ENCODE data around the gene YIPF7.

The YIPF7 gene

DNA sequence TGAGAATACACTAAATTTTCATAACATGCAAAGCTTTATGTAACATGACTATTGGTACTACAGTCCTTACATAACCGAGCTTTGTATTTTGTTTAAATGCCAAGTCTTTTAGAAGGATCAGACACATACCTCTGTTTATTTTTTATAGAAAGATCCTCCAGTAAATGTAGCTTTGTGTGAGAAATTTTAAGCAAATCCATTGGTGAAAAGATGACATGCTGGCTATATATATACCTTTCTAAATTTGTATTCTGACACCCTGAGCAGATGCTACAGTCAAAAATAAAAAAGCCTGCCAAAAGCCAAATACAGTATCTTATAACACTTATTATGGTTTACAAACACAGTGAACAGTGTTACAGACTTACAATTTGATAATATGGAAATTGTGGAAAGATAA lies at the start of gene YIPF7:
Gene YIPF7, minus strand, starts transcription at position 201 of the 400 bp plus-strand sequence. CDS start 1,525 bp downstream, outside the sequence.
- no peaks in the 10 kb centered on the region for H3K36me3 ChIP-seq
- no peaks in the 10 kb centered on the region for H3K4me1 ChIP-seq
- no peak within 1 kb of the TSS for H3K4me3 ChIP-seq
- no peaks in the 10 kb centered on the region for H3K27me3 ChIP-seq
- no peak within 1 kb of the TSS for H3K9ac ChIP-seq
- H4K20me1 ChIP-seq, result no peaks in the 10 kb centered on the region
- no peak within 1 kb of the TSS for H3K27ac ChIP-seq
- H3K9me3 ChIP-seq (replicated peaks in 1 of 11), result no peaks in the 10 kb centered on the region
- TF ChIP-seq Cebpa-rat (IDR thresholded peaks at IDR 0.05), result no peak
- H3K4me2 ChIP-seq, result no peak within 1 kb of the TSS

DNA sequence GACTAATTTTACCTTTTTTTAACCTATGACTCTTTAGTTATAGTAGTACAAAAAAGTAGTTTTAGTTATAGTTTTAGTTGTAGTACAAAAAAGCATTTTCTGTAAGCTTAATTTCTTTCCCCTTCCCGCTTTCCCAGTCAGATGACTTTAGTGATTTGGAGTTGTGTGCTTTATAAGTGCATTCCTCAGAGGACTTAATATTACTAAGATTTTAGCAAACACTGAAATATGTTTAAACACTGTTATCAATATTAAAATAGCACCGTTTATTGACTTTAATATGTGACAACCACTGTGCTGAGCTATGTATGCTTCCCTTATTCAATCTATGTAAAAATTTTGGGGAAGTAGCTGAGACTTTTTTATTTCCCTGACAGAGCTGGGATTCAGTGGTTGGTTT lies 49.6 kb upstream of the YIPF7 start:
- Histone ChIP-seq H3K27ac (no peak overlapping the region), H3K4me3 (no peak overlapping the region), H4K20me1 (peaks cover 0 to 14% (median 0%) of the 10 kb centered on the region in 11 experiments; a peak in 8 of 22 replicates), H3K9me3 (replicated peaks in 1 of 11) (no peaks in the 10 kb centered on the region), H3K36me3 (peaks cover 61 to 100% (median 88%) of the 10 kb centered on the region in 11 experiments), H3K4me2 (no peak overlapping the region), H3K4me1 (peaks cover 0 to 15% (median 0%) of the 10 kb centered on the region in 10 experiments; a peak in 2 of 20 replicates), H3K27me3 (no peaks in the 10 kb centered on the region), H3K9ac (no peak overlapping the region)
- TF ChIP-seq Cebpa-rat (IDR thresholded peaks at IDR 0.05), result no peak

DNA sequence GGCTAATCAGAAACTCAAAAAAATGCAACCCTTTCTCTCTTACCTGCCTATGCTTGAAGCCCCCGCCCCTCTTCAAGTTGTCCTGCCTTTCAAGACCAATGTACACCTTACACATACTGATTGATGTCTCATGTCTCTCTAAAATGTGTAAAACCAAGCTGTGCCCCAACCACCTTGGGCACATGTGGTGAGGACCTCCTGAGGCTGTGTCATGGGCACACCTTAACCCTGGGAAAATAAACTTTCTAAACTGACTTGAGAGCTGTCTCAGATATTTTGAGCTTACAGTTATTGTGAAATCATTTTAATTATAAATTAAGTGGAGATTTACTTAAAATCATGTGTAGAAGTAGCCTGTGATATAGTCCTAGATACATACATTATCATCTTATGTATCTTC lies 49.0 kb upstream of the YIPF7 start:
- peaks cover 0 to 12% (median 0%) of the 10 kb centered on the region in 11 experiments; a peak in 8 of 22 replicates for H4K20me1 ChIP-seq
- no peaks in the 10 kb centered on the region for H3K9me3 ChIP-seq (replicated peaks in 1 of 11)
- no peak overlapping the region for H3K9ac ChIP-seq
- no peak for TF ChIP-seq Cebpa-rat (IDR thresholded peaks at IDR 0.05)
- H3K4me1 ChIP-seq, result peaks cover 0 to 16% (median 0%) of the 10 kb centered on the region in 10 experiments; a peak in 2 of 20 replicates
- no peak overlapping the region for H3K4me2 ChIP-seq
- H3K27me3 ChIP-seq, result no peaks in the 10 kb centered on the region
- H3K4me3 ChIP-seq, result no peak overlapping the region
- no peak overlapping the region for H3K27ac ChIP-seq
- H3K36me3 ChIP-seq, result peaks cover 67 to 100% (median 91%) of the 10 kb centered on the region in 11 experiments

DNA sequence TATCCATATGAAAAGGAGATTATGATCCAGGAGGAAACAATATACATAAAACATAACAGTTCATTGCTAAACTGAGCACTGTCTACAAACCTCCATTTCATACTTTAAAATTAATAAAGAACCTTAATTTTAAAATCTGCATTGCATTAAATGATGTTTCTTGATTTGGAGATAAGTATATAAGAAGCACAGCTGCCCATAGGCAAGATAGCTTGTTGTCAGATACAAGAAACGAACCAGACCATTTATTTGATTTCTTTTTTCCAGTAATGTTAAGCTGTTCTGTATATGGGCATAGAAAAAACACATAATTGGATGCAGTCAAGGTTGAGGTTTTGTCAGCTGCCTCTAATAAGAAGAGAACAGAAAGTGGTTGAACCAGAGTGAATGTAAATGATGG lies 33.2 kb upstream of the YIPF7 start:
- Histone ChIP-seq H3K9me3 (replicated peaks in 1 of 11) (no peaks in the 10 kb centered on the region), H3K36me3 (peaks cover 74 to 91% (median 80%) of the 10 kb centered on the region in 11 experiments), H3K4me1 (peaks cover 0 to 17% (median 15%) of the 10 kb centered on the region in 10 experiments; a peak in 18 of 20 replicates), H3K4me2 (no peak overlapping the region), H3K9ac (no peak overlapping the region), H3K27me3 (no peaks in the 10 kb centered on the region), H4K20me1 (peaks cover 0 to 14% (median 0%) of the 10 kb centered on the region in 11 experiments; a peak in 6 of 22 replicates), H3K27ac (no peak overlapping the region), H3K4me3 (no peak overlapping the region)
- TF ChIP-seq Cebpa-rat (IDR thresholded peaks at IDR 0.05), result no peak

DNA sequence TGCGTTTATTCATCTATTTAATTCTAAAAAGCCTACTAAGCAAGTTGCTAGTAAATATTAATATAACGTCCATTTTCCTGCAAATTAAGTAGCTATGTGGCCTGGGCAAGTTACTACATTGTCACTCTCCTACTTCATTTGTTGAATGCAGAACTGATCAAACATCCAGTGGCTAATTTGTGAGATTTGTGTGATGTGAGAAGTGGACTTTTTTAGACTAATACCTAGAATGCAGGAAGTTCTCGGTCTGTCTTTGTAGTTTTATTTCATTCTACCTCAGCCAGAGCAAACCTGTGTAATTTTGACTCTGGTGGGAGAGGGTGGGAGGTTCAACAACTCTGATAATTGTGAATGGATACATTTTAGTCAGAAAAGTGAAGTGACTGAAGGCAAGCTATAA lies 27.6 kb upstream of the YIPF7 start:
- no peak for TF ChIP-seq Cebpa-rat (IDR thresholded peaks at IDR 0.05)
- Histone ChIP-seq H3K27ac (peak overlapping the region; percentile 93 to 98 (median 96)), H3K4me2 (peak overlapping the region; percentile 74 to 95 (median 83)), H3K9ac (peak overlapping the region; percentile 91 to 98 (median 94)), H3K36me3 (peaks cover 23 to 35% (median 27%) of the 10 kb centered on the region in 11 experiments; a peak in 21 of 22 replicates), H3K4me1 (peaks cover 4 to 30% (median 25%) of the 10 kb centered on the region in 10 experiments), H3K27me3 (no peaks in the 10 kb centered on the region), H4K20me1 (peaks cover 0 to 7% (median 0%) of the 10 kb centered on the region in 11 experiments; a peak in 3 of 22 replicates), H3K4me3 (peak overlapping the region; percentile 67 to 90 (median 80)), H3K9me3 (replicated peaks in 1 of 11) (no peaks in the 10 kb centered on the region)

DNA sequence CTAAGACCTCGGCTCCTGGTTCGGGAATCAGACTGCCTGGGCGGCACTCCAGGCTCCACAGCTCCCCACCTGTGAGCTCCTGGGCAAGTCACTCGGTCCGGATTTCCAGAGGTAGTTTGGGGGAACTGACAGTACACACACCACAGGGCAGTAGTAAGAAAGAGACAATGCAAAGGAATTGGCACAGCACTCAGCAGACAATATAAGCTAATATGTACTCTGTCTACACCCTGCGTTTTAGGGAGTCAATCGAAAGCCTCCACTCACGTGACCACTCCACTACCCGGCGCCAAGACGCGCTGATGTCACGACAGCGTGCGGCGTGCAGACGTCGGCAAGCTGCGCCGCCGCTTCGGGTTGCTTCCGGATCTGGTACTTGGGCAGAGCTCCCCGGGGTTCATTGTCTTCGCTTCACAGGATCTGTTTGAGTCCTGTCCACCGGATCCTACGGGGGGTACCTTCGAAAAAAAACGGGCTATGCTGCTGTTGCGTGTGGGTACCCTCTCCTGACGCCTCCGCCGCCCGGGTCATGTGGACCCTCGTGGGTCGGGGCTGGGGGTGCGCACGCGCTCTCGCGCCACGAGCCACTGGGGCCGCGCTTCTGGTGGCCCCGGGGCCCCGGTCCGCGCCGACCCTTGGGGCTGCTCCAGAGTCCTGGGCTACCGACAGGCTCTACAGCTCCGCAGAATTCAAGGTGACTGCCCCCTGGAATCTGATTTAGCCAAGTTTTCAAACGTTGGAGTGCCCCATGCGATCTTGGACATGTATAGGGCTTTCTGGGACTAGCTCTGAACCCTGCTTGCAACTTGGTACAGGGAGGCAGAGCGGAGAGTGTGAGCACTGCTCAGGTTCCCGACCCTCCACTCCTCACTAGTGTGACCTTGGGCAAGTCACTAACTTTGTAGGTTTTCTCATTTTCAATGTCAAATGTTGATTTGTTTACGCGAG lies 26.9 kb upstream of the YIPF7 start, which contains the start of gene GUF1:
Gene GUF1, plus strand, starts transcription at position 327 of the 948 bp plus-strand sequence. Its CDS starts 203 bp downstream, at position 530.
- Histone ChIP-seq H3K4me1 (peaks cover 4 to 30% (median 25%) of the 10 kb centered on the region in 10 experiments), H3K27ac (peak within 1 kb of the TSS; percentile 93 to 98 (median 96)), H3K36me3 (peaks cover 16 to 28% (median 20%) of the 10 kb centered on the region in 11 experiments; a peak in 21 of 22 replicates), H3K9me3 (replicated peaks in 1 of 11) (no peaks in the 10 kb centered on the region), H3K4me2 (peak within 1 kb of the TSS; percentile 74 to 95 (median 83)), H4K20me1 (peaks cover 0 to 7% (median 0%) of the 10 kb centered on the region in 11 experiments; a peak in 2 of 22 replicates), H3K9ac (peak within 1 kb of the TSS; percentile 91 to 98 (median 94)), H3K4me3 (peak within 1 kb of the TSS; percentile 67 to 90 (median 80)), H3K27me3 (no peaks in the 10 kb centered on the region)
- TF ChIP-seq Cebpa-rat (IDR thresholded peaks at IDR 0.05), result no peak

DNA sequence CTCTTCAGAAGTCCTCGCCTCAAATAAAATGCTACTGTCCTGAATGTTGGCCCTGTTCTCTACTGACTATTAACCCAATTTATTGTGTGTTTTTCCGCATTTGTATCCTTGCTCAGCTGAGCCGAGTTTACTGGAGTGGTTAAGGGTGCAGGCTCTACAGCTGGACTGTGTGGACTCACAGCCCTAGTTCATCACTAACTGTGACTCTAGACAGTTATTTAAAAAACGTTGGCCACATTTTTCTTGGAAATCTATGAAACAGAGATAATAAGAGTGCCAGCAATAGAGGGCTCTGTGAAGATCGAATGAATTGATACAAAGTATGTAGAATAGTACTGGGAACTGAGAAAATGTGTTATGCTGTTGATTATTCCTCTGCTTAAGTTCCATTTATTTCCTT lies 23.9 kb upstream of the YIPF7 start:
- no peak overlapping the region for H3K9ac ChIP-seq
- no peak overlapping the region for H3K4me3 ChIP-seq
- H3K9me3 ChIP-seq (replicated peaks in 1 of 11), result no peaks in the 10 kb centered on the region
- peaks cover 4 to 20% (median 18%) of the 10 kb centered on the region in 10 experiments for H3K4me1 ChIP-seq
- H3K27ac ChIP-seq, result no peak overlapping the region
- H3K36me3 ChIP-seq, result no peaks in the 10 kb centered on the region
- no peaks in the 10 kb centered on the region; a peak in 1 of 22 replicates for H4K20me1 ChIP-seq
- H3K27me3 ChIP-seq, result no peaks in the 10 kb centered on the region
- H3K4me2 ChIP-seq, result no peak overlapping the region
- no peak for TF ChIP-seq Cebpa-rat (IDR thresholded peaks at IDR 0.05)

DNA sequence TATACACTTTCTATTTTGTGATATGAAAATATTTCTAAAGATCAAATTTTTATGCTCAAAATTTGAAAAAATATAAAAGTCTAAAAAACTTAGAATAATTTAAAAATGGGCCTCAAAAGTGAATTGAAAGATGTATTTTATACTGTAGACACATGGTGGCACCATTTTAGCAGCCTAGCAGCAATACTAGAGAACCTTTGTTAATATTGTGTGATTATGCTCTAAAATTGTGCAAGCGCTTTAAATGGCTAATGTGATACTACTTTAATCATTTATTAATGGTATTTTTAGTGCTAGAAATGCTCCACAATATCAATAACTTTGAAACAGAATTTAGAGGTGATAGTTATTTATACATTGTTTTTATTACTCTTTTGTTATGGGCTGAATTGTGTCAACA lies 23.0 kb upstream of the YIPF7 start:
- Histone ChIP-seq H3K36me3 (no peaks in the 10 kb centered on the region), H3K9me3 (replicated peaks in 1 of 11) (no peaks in the 10 kb centered on the region), H3K4me3 (no peak overlapping the region), H3K27me3 (no peaks in the 10 kb centered on the region), H3K27ac (no peak overlapping the region), H3K9ac (no peak overlapping the region), H3K4me1 (peaks cover 4 to 11% (median 9%) of the 10 kb centered on the region in 10 experiments; a peak in 19 of 20 replicates), H4K20me1 (no peaks in the 10 kb centered on the region), H3K4me2 (no peak overlapping the region)
- no peak for TF ChIP-seq Cebpa-rat (IDR thresholded peaks at IDR 0.05)

DNA sequence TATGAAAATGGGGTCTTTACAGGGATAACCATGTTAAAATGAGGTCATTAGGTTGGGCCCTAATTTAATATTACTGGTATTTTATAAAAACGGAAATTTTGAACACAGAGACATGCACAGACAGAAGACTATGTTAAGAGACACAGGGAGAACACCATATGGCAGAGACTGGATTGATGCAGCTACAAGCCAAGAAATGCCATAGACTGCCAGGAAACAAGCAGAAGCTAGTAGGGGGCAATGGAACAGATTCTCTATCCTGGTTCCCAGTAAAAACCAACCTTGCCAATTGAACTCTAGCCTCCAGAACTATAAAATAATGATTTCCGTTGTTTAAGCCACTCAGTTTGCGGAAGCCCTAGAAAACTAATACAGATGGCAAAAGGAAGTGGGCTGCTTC lies 20.2 kb upstream of the YIPF7 start:
- Histone ChIP-seq H3K9ac (no peak overlapping the region), H3K4me3 (no peak overlapping the region), H3K4me1 (peaks cover 0 to 8% (median 0%) of the 10 kb centered on the region in 10 experiments; a peak in 1 of 20 replicates), H3K4me2 (no peak overlapping the region), H3K27me3 (no peaks in the 10 kb centered on the region), H4K20me1 (no peaks in the 10 kb centered on the region), H3K36me3 (no peaks in the 10 kb centered on the region), H3K9me3 (replicated peaks in 1 of 11) (no peaks in the 10 kb centered on the region), H3K27ac (no peak overlapping the region)
- no peak for TF ChIP-seq Cebpa-rat (IDR thresholded peaks at IDR 0.05)
